HG02840 (cell line): ENCODE measurements around the gene PCDHA2.
"Not testable (repeated sequence)": the region's sequence is repeated elsewhere in the genome, so short reads cannot be mapped to it uniquely, and the experiment has no call there.

Experiments
- ATAC-seq: cut with Tn5 transposase; IDR thresholded peaks from one replicate; pipeline ENCODE4 v1.9.1; 2021; ENCODE audit warnings: mild to moderate bottlenecking, moderate library complexity, moderate number of reproducible peaks; ENCODE audit not compliant: unreplicated experiment, low FRiP score

Gene PCDHA2

GRCh38 chr5:140808889-140809291, 14.2 kb downstream of the PCDHA2 start:
- ATAC-seq = no peak

GRCh38 chr5:140821375-140822280, 27.0 kb downstream of the PCDHA2 start, which contains the start of gene PCDHA5:
TSS of gene PCDHA5 (plus strand) at chr5:140821613.
- no peak for ATAC-seq

- ATAC-seq = no peak
Observed at GRCh38 chr5:140822281-140822629, 27.6 kb downstream of the PCDHA2 start.

GRCh38 chr5:140822969-140823368, 28.3 kb downstream of the PCDHA2 start:
- ATAC-seq = not testable (repeated sequence)

DNA sequence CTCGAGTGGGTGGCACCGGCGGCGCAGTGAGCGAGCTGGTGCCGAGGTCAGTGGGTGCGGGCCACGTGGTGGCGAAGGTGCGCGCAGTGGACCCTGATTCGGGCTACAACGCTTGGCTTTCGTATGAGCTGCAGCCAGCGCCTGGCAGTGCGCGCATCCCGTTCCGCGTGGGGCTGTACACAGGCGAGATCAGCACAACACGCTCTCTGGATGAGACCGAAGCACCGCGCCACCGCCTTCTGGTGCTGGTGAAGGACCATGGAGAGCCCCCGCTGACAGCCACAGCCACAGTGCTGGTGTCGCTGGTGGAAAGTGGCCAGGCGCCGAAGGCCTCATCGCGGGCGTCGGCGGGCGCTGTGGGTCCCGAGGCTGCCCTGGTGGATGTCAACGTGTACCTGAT, 28.8 kb downstream of the PCDHA2 start:
- no peak for ATAC-seq

- no peak for ATAC-seq
Observed at GRCh38 chr5:140827704-140828361, 33.2 kb downstream of the PCDHA2 start, which contains the start of gene PCDHA6. TSS of gene PCDHA6 (plus strand) at chr5:140827960. CDS start at chr5:140828092, 132 bp downstream.

DNA sequence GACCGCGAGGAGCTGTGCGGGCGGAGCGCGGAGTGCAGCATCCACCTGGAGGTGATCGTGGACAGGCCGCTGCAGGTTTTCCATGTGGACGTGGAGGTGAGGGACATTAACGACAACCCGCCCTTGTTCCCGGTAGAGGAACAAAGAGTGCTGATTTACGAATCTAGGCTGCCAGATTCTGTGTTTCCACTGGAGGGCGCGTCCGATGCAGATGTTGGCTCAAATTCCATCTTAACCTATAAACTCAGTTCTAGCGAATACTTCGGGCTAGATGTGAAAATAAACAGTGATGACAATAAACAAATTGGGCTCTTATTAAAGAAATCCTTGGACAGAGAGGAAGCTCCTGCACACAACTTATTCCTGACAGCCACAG, 33.7 kb downstream of the PCDHA2 start:
- ATAC-seq = no peak

GRCh38 chr5:140829511-140830501, 35.2 kb downstream of the PCDHA2 start:
- ATAC-seq = not testable (repeated sequence)

GRCh38 chr5:140833993-140834392, 39.3 kb downstream of the PCDHA2 start, which contains the start of gene PCDHA7:
TSS of gene PCDHA7 (plus strand) at chr5:140834269. CDS start at chr5:140834384, 115 bp downstream.
- no peak for ATAC-seq

- ATAC-seq = not testable (repeated sequence)
Observed at GRCh38 chr5:140834439-140835008, 39.9 kb downstream of the PCDHA2 start.

- ATAC-seq = no peak
Observed at GRCh38 chr5:140835622-140836510, 41.2 kb downstream of the PCDHA2 start.

GRCh38 chr5:140840978-140841962, 46.6 kb downstream of the PCDHA2 start, which contains the start of gene PCDHA8:
TSS of gene PCDHA8 (plus strand) at chr5:140841187. CDS start at chr5:140841322, 135 bp downstream.
- no peak for ATAC-seq

GRCh38 chr5:140842798-140843733, 48.4 kb downstream of the PCDHA2 start:
- no peak for ATAC-seq
